Measurements from ENCODE around the gene SIPA1L3.

SIPA1L3 gene

GRCh38 chr19:37980419-37981170 is 73.6 kb downstream of the SIPA1L3 start:
- DNase-seq, result peak; percentile 27

- no peak for DNase-seq
These were observed 74.9 kb downstream of the SIPA1L3 start for GRCh38 chr19:37981785-37982475.

- no peak for DNase-seq
These were observed 75.6 kb downstream of the SIPA1L3 start for GRCh38 chr19:37982655-37983054.

DNA sequence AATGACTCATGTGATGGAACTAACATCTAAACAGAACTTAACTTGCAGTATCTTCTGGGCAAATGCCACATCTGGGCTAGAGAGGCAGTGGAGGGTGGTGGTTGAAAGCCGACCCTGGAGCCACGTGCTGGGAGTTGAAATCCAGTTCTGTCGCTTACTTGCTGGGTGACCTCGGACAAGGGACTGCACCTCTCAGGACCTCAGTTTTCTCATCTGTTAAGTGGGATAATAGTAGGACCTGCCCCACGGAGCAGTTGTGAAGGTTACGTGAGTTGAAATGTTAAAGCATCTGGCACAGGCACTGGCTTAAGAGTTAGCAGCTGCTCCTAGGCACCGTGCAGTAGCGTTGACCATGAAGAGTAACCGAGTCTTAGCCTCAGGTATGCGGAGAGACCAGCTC is 76.1 kb downstream of the SIPA1L3 start:
- DNase-seq, result no peak

DNA sequence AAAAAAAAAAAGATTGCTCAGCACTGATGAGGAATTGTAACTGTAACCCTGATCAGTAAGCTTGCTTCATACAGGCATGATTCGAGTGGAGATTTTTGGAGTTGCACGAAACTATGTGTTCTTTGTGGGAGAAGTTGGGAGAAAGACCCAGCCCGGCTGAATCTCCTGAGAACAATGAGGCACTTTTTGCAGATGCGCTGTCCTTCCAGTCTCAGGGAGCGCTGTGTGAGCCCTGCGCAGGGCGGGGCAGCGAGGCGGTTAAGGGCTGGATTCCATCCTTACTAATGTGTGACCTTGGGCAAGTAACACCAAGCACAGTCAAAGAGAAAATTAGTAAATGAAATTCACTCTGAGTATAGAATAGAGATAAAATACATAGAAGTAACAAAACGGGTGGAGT is 76.9 kb downstream of the SIPA1L3 start:
- DNase-seq, result no peak

DNA sequence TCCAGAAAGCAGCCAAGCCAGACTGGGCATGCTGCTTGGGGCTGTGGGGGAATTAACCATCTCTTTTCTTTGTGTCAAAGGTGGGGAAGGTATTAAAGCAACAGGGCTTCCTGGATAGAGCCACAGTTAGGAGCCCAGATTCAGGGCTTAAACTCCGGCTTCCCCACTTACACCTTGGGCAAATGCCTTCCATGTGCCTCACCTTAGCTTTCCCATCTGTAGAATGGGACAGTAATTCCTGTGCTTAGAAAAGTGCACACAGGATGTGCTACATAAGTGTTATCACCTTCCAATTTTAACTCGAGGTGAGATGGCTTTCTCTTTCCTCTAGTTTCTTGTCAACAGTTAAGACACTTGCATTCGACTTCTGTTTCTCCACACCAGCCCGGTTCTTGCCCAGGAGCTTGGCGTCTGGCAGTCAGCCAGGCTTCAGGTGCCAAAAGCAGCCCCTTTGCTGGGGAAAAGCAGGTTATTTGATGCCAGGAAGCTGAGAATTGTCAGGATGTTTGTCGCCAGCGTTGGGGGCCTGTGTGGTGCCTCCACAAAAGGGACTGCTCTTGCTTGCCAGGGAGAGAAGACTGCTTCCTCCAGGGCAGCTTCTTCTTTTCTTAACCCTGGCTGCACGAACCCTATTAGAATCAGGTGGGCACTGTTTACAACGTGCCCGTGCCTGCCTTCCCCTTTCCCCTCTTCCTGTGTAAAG is 79.2 kb downstream of the SIPA1L3 start:
- DNase-seq, result no peak

DNA sequence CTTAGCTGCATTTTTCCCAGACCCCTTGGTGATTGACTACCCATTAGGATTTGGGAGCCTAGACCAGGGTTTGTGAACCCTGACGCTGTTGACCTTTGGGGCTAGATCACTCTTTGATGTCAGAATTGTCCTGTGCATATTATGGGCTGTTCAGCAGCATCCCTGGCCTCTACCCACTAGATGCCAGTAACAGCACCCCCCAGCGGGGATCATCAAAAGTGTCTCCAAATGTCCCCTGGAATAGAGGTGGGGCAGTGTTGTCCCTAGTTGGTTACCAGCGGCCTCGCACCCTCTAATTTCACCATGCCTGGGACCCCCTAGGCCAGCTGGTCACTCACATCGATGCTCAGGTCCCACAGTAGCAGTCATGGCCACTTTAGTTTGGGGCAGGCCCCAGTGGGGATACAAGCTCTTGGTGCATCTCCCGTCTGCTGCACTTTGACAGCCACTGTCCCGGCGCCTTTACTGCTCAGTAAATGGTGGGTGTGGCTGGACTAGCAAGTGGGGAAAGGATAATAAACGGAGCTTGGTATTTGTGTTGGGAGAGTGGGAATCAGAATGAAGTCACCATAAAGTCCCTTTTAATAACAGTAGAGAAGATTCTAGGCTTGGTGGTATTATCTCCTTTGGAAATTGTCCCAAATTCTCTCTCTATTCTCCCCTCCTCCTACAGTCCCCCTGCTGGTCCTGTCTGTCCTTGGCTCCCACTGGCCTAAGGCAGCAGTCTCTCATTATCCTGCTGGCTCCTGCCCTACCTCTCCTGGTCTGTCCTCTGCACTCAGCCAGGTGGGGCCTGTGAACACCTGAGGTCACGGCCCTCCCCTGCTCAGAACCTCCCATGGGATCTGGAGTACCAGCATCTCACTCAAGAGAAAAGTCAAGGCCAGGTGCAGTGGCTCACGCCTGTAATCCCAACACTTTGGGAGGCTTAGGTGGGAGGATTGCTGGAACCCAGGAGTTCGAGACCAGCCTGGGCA is 80.6 kb downstream of the SIPA1L3 start:
- DNase-seq, result no peak

- DNase-seq, result no peak
These were observed 82.0 kb downstream of the SIPA1L3 start for GRCh38 chr19:37988758-37989635.

GRCh38 chr19:37989855-37990254 is 82.8 kb downstream of the SIPA1L3 start:
- DNase-seq, result no peak

DNA sequence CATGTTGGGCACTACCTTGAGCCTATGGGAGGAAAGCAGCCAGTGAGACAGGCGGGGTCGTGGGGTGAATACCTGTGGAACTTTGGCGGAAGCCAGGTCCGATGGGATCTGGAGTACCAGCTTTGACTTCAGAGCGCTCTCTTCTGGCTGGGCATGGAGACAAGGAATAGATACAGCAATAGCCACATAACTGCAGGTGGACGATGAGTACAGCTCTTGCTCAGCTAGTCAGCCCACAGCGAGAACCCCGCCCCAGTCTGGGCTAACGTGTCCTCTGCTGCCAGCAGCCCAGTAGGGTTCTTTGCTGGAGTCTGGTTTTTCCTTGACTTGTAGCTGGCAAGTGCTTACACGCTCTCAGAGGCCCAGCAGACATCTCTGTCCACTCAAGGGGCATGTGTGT is 83.4 kb downstream of the SIPA1L3 start:
- no peak for DNase-seq

DNA sequence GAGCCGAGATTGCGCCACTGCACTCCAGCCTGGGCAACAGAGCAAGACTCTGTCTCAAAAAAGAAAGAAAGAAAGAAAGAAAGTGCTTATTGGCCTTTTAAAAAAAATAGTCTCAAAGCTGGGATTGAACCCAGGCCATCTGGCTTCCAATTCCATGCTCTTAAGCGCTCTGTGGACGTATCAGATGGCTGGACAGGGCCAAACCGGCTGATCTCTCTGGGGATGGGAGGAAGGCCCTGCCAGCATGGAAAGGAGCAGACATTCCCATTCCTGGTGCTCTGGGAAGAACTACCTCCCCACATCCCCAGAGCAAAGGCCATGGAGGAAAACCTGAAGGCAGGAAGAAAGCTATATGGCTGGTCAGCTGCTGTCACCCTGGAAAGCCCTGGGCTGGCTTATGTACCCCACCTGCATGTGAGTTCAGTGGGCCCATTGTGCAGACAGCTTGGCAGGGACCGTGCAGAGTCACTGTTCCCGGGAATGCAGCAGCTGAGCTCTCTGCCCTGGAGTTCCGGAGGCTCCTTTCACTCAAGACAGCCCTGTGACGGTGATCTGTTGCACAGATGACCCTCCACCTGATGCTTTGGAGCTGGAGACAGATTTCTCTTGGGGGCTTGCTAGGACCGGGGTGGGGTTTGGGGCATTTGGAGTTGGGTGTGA is 84.3 kb downstream of the SIPA1L3 start:
- DNase-seq, result peak; percentile 53

- DNase-seq, result no peak
These were observed 84.8 kb downstream of the SIPA1L3 start for GRCh38 chr19:37991841-37992248.

- no peak for DNase-seq
These were observed 85.8 kb downstream of the SIPA1L3 start for GRCh38 chr19:37992761-37993160.

- no peak for DNase-seq
These were observed 87.8 kb downstream of the SIPA1L3 start for GRCh38 chr19:37994823-37995130.

GRCh38 chr19:37995346-37995745 is 88.3 kb downstream of the SIPA1L3 start:
- no peak for DNase-seq

GRCh38 chr19:37997911-37998344 is 90.9 kb downstream of the SIPA1L3 start:
- no peak for DNase-seq

- no peak for DNase-seq
These were observed 91.8 kb downstream of the SIPA1L3 start for GRCh38 chr19:37998801-37999308.

GRCh38 chr19:37999309-38000213 is 92.6 kb downstream of the SIPA1L3 start:
- DNase-seq, result peak; percentile 82

DNA sequence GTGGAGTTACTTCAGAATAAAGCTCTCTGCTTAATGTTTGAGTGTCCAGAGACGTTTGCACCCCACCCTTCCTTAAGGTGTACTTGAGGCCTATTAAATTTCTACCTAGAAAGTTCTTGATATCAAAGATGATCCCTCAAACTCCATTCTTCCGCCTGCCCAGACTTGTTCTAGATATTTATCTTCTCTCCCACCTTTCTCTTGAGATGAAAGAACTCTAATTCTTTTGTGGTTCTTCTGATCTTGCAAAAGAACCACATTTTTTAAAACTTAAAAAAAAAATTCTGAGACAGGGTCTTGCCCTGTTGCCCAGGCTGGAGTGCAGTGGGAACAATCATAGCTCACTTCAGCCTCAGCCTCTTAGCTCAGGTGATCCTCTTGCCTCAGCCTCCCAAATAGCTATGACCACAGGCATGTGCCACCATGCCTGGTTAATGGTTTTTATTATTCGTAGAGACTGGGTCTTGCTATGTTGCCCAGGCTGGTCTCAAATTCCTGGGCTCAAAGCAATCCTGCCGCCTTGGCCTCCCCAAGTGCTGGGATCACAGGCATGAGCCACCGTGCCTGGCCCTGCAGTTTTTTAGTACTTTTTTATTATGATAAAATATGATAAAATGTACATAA is 94.3 kb downstream of the SIPA1L3 start:
- no peak for DNase-seq

Data from femur (tissue), 1 donor.